GM19452 (cell line): ENCODE results near the gene ZNF181.
"Not testable (repeated sequence)": the region's sequence is repeated elsewhere in the genome, so short reads cannot be mapped to it uniquely, and the experiment has no call there.

ENCODE experiments used
- ATAC-seq: cut with Tn5 transposase; IDR thresholded peaks from one replicate; pipeline ENCODE4 v1.9.1; 2021; ENCODE audit not compliant: unreplicated experiment

The ZNF181 gene

DNA sequence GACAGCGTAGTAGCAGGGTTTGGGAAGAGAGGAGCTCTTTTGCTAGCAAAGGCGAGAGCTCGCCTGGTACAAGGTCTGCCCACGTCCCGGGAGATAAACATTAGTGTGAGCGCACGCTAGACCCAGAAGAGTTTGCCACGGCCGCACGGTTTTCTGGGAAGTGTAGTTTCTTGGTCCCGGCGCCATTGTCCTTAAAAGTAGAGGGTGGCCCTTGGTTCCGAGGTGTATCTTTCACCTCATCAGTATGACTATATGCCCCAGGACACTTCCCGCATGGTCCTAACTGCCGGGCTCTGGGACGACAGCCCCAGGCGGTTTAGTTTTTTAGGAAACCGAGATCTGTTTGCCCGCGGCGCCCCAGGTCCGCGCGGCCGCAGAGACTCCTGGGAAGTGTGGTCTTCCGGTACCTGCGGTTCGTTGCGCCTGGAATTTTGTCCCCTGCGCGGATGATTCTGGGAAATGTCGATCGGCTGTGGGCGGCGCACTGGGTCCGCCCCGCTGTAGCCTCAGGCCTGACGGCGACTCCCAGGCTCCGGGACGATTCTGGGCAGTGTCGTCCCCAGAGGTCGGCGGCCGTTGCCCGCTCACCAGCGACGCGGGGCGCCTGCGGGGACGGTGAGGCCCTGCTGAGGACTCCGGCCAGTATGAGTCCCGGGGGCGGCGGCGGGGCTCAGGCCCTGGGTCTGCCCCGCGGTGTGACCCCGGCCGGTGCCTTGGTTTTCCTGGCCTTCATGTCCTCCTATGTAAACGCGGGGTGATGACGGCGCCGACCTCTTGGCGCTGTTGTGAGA lies at the start of gene ZNF181:
Gene ZNF181, plus strand, starts transcription at position 498 of the 791 bp plus-strand sequence. CDS start 795 bp downstream, outside the sequence.
- ATAC-seq, result peak; percentile 77

DNA sequence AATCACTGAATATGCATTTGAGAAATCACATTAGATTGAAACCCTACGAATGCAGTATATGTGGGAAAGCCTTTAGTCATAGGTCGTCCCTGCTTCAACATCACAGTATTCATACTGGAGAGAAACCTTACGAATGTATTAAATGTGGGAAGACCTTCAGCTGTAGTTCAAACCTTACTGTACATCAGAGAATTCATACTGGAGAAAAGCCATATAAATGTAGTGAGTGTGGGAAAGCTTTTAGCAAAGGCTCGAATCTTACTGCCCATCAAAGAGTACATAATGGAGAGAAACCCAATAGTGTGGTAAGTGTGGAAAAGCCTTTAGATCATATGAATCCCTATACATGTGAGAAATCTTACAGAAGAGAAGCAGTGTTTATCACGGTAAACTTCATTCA lies 48.8 kb upstream of the ZNF181 start:
- ATAC-seq, result not testable (repeated sequence)

DNA sequence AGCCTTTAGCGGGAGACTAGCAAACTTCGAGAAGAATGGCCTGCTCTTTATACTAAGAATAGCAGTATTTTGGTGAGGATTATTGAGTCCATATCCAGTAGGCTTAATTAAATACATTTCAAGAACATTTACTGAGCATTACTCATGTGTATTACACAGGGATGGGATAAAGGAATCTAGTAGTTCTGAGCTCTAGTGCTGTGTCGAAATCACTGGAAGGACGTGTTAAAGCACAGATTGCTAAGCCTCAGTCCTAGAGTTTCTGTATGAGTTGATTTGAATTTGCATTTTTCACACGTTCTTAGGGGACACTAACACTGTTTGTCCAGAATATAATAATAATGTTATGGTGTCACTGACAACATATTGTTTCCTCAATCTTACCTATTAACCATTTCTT lies 47.6 kb upstream of the ZNF181 start:
- no peak for ATAC-seq

DNA sequence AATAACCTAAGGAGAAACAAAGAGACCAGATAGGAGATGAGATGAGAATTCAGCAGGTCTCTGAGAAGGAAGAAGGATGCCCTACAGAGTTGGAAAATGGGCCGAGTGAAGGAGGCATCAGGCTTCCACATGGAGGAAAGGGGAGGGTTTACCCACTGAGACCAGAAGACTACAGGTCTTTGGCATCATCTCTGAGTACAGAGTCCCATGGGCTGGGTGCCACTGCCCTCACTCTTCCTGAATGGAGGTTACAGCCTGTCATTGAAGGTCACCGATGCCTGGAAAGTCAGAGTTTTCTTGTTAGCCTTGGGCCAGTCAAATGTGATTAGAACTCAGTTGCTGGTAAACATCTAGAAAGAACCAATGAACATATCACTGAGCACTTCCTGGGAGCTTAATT lies 46.7 kb upstream of the ZNF181 start:
- ATAC-seq, result no peak

DNA sequence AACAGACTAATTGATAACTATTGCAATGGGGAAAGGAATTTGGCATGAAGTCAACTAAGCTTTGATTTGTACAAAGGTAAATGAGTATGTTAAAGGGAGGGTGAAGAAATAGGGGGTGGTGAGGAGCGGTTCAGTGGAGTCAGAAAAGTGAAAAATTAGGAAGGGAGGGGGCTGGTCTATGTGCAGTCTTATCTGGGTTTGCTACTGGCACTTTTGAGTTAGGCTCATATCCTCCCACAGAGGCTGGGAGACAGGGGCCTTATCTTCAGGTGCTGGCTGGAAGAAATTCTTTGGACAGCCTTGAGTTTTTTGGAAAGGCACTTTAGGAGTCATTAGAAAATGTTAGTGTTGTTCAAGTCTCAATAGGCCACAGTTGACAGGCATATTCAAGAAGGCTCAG lies 45.5 kb upstream of the ZNF181 start:
- no peak for ATAC-seq

DNA sequence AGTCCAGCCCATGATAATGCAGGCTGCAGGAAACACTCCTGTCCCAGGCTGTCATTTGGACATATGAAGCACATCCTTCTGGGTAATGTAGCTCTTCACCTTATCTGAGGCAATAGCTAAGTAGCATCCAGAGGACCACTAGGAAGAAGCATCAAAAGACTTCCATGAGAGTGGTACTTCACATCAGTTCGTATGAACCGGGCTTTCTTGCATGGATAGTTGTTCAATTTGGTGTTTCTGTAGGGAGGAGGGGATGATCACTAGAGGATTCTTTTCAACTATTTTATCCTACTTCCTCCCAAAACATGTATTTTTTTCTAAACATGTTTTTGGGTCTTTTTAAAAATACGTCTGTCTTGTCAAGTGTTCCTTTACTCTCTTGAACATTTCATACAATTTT lies 43.7 kb upstream of the ZNF181 start:
- ATAC-seq, result no peak

DNA sequence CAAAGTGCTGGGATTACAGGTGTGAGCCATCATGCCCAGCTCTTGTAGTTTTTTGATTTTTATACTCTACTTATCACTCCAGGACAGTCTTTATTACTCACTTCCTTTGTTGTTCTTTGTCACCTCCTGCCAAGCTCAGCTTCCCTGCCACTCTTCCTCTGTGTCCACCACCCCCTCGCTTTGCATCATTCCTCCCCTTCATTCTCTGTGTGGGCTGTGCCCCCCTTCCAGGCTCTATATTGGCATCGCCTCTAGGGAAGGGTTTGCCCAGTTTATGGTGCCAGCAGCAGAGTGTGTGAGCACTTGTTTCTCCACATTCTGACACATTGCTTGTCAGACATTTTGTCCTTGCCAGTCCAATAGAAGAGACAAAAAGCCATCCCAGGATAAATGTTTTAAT lies 41.5 kb upstream of the ZNF181 start:
- no peak for ATAC-seq

DNA sequence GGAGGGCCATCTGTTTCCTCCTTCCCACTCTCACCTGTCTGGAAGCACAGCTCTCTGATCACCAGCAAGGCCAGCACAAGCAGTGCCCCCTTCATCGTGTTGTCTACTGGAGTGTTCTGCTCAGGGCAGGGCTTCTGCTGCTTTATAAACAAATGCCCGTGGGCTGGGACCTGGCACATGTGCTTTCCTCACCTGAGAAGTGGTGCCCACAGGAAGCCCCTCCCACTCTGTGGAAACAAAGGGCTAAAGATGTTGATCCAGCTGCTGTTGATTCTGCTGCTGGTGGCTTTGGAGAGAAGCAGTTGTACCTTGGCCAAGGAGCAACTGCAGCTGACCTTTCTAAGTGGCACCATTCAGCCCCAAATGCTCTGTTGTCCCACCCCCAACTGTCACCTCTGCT lies 26.4 kb upstream of the ZNF181 start:
- ATAC-seq, result no peak

DNA sequence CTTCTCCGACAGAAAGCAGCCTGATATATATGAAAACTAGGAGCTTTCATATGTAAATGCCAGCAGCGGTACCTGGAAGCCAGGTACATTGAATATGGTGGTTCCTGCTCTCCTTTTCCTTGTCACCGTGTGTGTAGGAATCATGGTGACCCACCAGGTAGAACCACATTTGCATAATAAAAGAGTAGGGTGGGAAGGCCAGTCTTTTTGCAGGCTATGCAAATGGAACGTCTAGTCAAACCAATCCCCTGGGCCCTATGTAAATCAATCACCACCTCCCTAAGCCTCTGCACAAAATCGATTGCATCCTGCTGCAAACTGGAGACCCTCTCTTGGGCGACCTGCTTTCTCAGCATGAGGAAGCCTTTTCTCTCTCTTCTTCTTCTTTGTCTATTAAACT lies 22.2 kb upstream of the ZNF181 start:
- ATAC-seq, result no peak

DNA sequence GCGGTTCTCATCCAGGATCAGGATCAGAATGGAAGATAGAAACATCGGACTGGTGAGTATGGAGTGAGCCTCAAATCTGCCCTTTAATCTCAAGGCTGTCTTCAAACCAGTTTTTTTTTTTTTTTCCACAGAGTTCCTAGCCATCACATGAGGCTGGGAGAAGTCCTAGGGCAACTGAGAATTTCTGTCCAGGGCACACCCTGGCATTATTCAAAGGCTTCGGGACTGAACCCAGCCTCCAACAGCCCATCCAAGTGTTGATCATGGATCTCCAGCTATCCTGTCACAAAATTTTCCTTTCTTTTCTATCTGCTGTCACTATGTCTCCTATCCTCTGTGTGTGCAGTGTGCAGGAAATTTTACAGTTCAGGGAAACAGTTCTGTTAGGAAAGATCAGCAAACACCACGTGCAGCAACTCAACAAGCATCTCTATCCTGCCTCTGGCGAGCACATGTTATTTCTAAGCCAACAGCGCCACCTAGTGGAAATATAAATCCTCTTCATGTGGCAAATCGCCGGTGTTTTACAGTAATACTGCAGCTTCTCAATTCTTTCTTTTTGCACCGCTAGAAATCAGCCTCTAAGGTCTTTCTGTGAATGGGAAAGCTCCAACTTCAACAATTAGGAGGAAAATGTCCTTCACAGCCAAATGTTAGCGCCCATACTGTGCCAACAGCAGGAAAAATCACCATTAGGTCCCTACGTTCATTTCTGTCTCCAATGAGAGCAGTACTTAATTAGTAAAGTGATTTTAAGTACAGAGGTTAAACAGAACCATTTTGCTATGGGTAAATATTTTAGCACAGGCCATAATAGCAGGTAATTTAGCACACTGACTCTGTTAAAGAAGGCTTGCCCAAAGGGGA lies 21.4 kb upstream of the ZNF181 start:
- no peak for ATAC-seq

DNA sequence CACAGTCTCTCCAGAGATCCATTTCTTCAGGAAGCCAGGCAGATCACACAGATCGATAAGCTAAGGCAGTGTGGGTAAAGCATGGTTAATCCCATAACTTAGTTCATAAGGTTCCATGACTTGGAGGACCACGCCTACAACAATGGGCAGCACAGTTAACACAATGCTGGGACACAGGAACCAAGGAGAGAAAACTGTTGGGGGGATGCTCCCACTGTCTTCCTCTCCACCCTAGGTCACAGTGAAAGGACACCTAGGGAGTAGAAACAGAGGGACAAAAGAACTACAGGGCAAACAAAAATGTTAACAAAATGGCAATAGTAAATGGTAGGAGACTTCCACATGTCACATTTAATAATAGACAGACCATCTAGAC lies 20.8 kb upstream of the ZNF181 start:
- ATAC-seq, result no peak

DNA sequence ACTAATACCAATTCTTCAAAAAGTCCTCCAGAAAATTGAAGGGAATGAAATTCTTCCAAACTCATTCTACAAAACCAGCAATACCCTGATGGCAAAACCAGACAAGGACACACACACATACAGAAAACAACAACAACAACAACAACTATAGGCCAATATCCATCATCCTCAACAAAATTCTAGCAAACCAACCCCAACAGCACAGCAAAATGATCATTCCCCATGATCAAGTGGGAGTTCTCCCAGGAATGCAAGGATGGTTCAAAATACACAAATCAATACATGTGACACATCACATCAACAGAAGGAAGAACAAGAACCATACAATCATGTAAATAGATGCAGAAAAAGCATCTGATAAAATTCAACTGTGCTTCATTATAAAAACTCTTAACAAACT lies 18.7 kb upstream of the ZNF181 start:
- ATAC-seq, result no peak

DNA sequence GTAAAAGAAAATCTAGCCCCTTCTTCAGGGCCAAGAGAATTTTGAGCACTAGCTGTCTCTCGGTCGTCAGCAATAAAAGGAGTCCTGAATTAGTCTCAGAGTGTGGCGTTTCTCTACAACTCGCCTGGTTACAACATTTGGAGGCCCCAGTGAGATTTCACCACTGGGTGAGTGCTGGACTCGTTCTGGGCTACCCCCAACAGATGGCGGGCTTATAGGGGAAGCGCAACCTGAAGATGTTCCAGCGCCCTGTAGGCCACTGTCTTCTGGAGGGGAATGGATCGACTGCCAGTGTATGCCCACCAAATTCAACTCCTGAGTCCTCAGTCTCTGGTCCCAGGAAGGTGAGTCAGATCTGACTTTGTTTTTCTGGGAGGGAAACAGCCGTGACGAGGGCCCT lies 11.7 kb upstream of the ZNF181 start:
- ATAC-seq, result no peak

DNA sequence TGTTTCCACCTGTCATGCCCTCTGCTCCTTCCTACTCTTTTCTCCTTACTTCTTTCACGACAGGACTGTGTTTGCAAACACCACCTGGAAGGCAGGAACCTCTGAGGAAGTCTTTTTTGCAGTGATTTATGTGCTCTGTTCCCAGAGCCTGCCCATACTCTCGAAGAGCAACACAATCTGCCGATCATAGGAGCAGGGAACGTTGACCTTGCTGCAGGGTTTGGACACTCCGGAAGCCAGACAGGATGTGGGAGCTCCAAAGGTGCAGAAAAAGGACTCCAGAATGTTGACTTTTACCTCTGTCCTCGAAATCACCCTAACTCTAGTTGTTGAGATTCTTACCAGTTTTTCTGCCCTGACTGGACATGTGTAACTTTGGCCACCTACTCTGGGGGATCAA lies 8.6 kb upstream of the ZNF181 start:
- no peak for ATAC-seq

DNA sequence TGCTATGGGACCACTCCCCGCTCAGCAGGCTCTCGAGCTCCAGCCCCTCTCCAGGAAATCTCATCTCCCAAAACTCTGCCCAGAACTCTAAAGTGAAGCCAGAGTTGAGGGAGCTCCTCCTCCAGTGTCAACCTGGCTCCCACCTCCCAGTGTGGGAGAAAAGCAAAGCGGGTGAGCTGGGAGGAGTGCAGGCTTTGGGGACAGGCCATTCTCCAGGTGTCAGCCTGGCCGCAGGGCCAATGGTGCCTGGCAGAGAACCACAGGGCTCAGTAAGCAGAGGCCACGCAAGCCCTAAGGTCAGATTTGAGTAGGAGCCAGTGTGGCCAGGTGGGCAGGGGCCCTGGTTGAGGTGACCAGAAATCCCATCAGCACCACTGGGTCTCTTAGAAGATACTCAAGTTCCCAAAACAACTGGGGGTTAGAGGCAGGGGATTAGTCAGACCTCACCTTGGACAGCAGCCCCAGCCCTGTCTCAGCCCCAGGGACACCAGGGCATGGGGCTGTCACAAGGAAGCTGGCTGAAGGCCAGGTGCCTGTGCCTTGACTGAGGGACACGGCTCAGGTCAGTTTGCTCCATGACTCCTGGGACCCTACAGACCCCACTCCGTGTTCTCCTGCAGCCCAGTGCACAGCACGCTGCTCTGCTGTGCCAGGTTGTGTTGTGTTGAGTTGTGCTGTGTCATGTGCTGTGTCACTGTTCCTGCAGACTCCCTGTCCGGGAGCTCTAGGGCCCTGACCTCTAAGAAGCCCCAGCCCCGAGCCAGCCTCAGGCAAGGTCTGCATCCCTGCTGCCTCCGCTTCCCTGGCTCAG lies 2.8 kb upstream of the ZNF181 start:
- no peak for ATAC-seq

DNA sequence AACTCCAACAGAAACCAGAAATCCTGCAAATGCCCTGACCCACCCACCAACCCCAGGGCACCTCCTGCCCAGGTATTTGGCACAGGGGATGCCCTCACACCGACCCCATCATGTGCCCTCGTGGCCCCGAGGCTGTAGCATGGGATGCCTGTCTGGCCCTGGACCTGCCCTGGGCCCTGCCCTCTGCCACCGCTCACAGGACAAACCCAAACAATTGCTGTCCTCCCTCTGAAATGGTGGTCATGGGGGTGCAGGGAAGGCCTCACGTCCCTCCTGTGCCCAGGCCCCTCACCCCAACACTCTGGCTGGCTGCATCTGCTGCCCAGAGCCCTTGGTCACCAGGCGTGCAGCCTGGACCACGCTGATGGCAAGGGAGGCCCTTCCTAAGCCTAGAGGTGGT lies 2.1 kb upstream of the ZNF181 start:
- no peak for ATAC-seq

DNA sequence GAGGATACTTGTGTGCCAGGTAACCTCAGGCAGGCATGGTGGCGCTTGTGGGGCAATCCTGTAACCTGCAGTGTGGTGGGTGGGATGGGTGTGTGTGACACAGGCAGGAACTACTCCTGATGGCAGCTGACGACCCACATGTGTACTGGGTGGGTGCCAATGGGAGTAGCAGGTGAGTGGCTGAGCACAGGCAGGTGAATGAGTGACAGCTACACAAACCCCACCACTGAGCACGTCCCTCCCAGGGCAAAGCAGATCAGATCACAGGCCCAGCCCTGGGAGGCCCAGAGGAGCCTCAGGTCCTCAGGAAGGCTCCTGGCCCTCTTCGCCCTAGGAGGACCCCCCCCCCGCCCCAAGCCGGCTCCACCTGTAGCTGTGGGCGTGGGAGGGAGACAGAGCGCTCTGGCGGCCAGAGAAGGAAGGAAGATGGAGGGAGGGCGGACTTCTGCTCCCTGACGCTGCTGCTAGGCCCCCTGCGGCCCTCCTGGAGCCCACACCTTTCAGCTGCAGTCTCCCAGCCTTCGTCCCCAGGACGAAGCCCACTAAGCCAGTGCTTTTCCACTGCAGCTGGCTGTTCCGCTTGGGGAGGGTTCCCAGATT lies 1.3 kb upstream of the ZNF181 start:
- ATAC-seq, result no peak

DNA sequence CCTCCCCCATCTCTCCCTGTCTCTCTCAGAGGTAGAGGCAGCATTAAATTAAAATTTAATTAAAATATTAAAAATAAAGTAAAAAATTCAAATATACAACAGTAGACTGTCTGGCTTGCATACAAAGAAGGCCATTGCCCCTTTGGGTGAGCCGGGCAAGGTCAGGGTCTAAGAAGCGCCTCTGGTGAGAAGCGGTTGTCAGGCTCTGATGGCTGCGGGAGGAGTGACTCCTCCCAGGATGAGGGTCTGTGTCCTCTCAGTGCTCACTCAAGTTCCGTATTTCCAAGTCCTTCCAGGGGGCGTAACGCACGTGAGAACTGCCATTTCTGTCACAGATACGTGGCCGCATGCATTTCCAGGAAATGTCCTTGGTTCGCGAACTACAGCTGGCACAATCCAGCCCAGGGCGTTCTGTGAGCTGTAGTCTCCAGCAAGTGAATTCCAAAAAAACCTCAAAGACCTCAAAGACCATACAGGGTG lies 737 bp upstream of the ZNF181 start:
- peak; percentile 22 for ATAC-seq

DNA sequence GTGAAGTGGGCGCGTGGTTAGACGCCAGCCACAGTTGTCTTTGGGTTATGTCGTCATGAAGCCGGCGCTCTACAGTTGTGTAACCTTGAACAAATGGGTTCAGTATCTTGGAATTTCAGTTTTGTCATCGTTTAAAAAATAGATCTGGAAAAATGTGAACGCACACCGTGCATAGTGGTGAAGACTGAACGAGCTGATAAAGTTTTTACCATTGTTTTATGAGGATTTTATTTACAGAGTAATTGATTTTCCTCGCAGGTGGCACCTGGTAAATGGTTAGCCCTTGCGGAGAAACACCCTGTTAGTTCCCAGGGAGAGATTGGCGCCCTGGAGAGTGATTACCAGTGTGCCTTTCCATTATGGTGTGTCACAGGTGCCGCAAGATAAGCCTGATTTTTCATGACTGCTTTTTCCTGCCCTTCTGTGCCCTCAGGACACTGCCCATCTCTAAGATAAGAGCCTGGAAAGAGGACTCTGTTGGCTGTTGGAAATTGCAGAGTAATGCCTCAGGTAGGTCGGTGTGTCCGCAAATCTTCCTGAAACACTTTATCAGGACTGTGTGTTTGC lies 577 bp downstream of the ZNF181 start:
- ATAC-seq, result no peak

DNA sequence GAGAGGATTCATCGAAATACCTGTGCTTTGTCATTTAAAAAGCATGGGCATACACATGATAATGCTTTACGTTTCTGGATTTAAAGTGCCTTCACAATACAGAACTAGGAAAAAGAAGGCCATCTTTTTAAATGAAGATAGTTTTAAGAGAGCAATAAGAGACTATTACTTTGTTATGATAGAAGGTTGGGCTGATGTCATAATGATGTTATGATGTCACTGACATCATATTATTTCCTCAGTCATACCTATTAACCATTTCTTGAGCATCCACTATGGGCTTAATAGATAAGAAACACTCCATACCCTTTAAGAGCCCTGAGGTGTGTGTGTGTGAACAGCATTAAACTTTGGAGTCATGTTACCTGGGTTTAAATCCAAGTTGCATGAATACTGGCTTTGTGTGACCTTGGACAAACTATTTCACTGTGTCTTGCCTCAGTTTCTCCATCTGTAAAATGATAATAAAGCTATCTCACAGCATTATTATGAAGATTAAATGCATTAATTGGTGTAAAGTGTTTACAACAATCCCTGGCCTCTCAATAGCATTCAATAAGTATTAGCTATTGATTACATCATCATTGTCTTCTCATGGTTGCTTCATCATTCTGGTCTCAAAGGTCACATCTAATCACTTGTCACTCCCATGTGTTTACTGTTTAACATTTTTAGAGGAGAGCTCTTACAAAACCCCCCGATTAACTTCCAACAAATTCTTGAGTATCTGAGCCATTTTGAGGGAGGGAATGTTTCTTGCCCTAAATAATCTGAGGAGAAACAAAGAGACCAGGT lies 11.1 kb downstream of the ZNF181 start:
- ATAC-seq, result no peak
